GM12891 (cell line): ENCODE data around the gene POR.

ENCODE experiments used
- POLR2A ChIP-seq: IDR thresholded peaks from 2 replicates; pipeline ENCODE4 v1.6.1; 2011; ENCODE audit warnings: low read depth, low read length, control low read depth
- POLR2AphosphoS5 ChIP-seq: IDR thresholded peaks from 2 replicates; pipeline ENCODE4 v1.6.1; 2011; ENCODE audit warnings: low read depth, low read length, control low read depth
- SPI1 ChIP-seq: IDR thresholded peaks from 2 replicates; pipeline ENCODE4 v1.6.1; 2011; ENCODE audit warnings: low read depth, low read length, control low read depth
- TAF1 ChIP-seq: IDR thresholded peaks from 2 replicates; pipeline ENCODE4 v1.6.1; 2011; ENCODE audit warnings: low read depth, low read length, control low read depth

- TF ChIP-seq TAF1: no peak
- TF ChIP-seq POLR2AphosphoS5: no peak
- TF ChIP-seq POLR2A: no peak
- TF ChIP-seq SPI1: no peak
Measured at GRCh38 chr7:75960372-75960771, 45.4 kb downstream of the POR start.
